PC-9 (cell line): ENCODE measurements around the gene AHI1.

ENCODE experiments used
- CTCF ChIP-seq: fragments of 200-600 bp; sonication (generic); conservative IDR thresholded peaks from 2 replicates; pipeline ENCODE4 v1.6.1; 2017; ENCODE audit warnings: mixed run types, antibody characterized with exemption, mild to moderate bottlenecking, moderate library complexity
- EZH2 ChIP-seq: fragments of 200-600 bp; sonication (generic); IDR thresholded peaks from 2 replicates; pipeline ENCODE4 v1.8.0; 2017; ENCODE audit warnings: antibody characterized with exemption, low read depth

DNA sequence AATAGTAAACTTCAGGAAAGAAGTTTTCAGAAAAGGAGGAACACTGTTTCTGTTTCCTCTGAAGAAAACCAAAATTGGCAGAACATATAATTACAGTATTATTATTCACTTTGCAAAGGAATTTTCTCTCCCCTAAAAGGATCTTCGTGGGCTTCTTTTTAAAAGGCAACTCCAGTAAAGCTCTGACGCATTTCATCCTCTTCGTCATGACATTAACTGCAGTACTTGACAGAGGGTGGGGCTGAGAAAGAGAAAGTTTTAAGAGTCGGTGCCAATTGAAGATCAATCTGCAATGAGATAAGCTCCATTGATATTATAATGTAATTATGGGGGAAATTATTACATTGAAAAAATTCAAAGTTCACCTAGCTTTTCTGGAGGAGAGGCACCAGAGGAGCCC is 240.7 kb downstream of the AHI1 start:
- TF ChIP-seq CTCF (no peak), EZH2 (no peak)
